KOPT-K1 (cell line): ENCODE data around the gene LINC00305.

Experiments
- H3K27ac ChIP-seq: fragments of 200-600 bp; sonication (generic); 2 replicates; pipeline ENCODE4 v1.5.1; 2016; ENCODE audit warnings: antibody characterized with exemption, mild to moderate bottlenecking, low read depth, low read length; ENCODE audit not compliant: poor library complexity, severe bottlenecking
- H3K36me3 ChIP-seq: fragments of 200-600 bp; sonication (generic); 2 replicates; pipeline ENCODE4 v1.5.1; 2017; ENCODE audit warnings: antibody characterized with exemption, mild to moderate bottlenecking, low read length, moderate library complexity; ENCODE audit not compliant: insufficient read depth
- H3K9me3 ChIP-seq: fragments of 200-600 bp; sonication (generic); 2 replicates; pipeline ENCODE4 v1.5.1; 2017; ENCODE audit warnings: antibody characterized with exemption, low read length, mild to moderate bottlenecking; ENCODE audit not compliant: insufficient read depth, poor library complexity, severe bottlenecking

Gene LINC00305

GRCh38 chr18:64148988-64149387, at the start of gene LINC00305:
TSS of gene LINC00305 (minus strand) at chr18:64149088.
- Histone ChIP-seq H3K9me3 (no peaks in the 10 kb centered on the region), H3K27ac (no peak within 1 kb of the TSS), H3K36me3 (no peaks in the 10 kb centered on the region)

- Histone ChIP-seq H3K27ac (no peak overlapping the region), H3K36me3 (no peaks in the 10 kb centered on the region), H3K9me3 (no peaks in the 10 kb centered on the region)
These were observed 42.2 kb upstream of the LINC00305 start for GRCh38 chr18:64191069-64191468.

GRCh38 chr18:64185987-64186386, 37.1 kb upstream of the LINC00305 start:
- H3K9me3 ChIP-seq: no peaks in the 10 kb centered on the region
- H3K36me3 ChIP-seq: no peaks in the 10 kb centered on the region
- H3K27ac ChIP-seq: no peak overlapping the region

GRCh38 chr18:64183665-64184064, 34.8 kb upstream of the LINC00305 start:
- no peaks in the 10 kb centered on the region for H3K9me3 ChIP-seq
- H3K36me3 ChIP-seq: no peaks in the 10 kb centered on the region
- H3K27ac ChIP-seq: no peak overlapping the region

GRCh38 chr18:64180617-64181016, 31.7 kb upstream of the LINC00305 start:
- no peaks in the 10 kb centered on the region for H3K9me3 ChIP-seq

GRCh38 chr18:64180171-64180570, 31.3 kb upstream of the LINC00305 start:
- H3K36me3 ChIP-seq: no peaks in the 10 kb centered on the region
- H3K9me3 ChIP-seq: no peaks in the 10 kb centered on the region
- no peak overlapping the region for H3K27ac ChIP-seq

More at GRCh38 chr18:64180617-64181016, 31.7 kb upstream of the LINC00305 start:
- H3K27ac ChIP-seq: no peak overlapping the region
- no peaks in the 10 kb centered on the region for H3K36me3 ChIP-seq

GRCh38 chr18:64179556-64180080, 30.7 kb upstream of the LINC00305 start:
- H3K36me3 ChIP-seq: no peaks in the 10 kb centered on the region
- H3K9me3 ChIP-seq: no peaks in the 10 kb centered on the region
- H3K27ac ChIP-seq: no peak overlapping the region

- Histone ChIP-seq H3K36me3 (no peaks in the 10 kb centered on the region), H3K9me3 (no peaks in the 10 kb centered on the region), H3K27ac (no peak overlapping the region)
These were observed 30.0 kb upstream of the LINC00305 start for GRCh38 chr18:64178860-64179259.

GRCh38 chr18:64175432-64175831, 26.5 kb upstream of the LINC00305 start:
- no peaks in the 10 kb centered on the region for H3K36me3 ChIP-seq
- H3K9me3 ChIP-seq: no peaks in the 10 kb centered on the region
- no peak overlapping the region for H3K27ac ChIP-seq

GRCh38 chr18:64171576-64171975, 22.7 kb upstream of the LINC00305 start:
- Histone ChIP-seq H3K36me3 (no peaks in the 10 kb centered on the region), H3K27ac (no peak overlapping the region), H3K9me3 (no peaks in the 10 kb centered on the region)

GRCh38 chr18:64167408-64167925, 18.6 kb upstream of the LINC00305 start:
- Histone ChIP-seq H3K9me3 (no peaks in the 10 kb centered on the region), H3K36me3 (no peaks in the 10 kb centered on the region), H3K27ac (no peak overlapping the region)

GRCh38 chr18:64165906-64166305, 17.0 kb upstream of the LINC00305 start:
- no peaks in the 10 kb centered on the region for H3K36me3 ChIP-seq
- H3K27ac ChIP-seq: no peak overlapping the region
- no peaks in the 10 kb centered on the region for H3K9me3 ChIP-seq

GRCh38 chr18:64164883-64165282, 16.0 kb upstream of the LINC00305 start:
- Histone ChIP-seq H3K36me3 (no peaks in the 10 kb centered on the region), H3K9me3 (no peaks in the 10 kb centered on the region), H3K27ac (no peak overlapping the region)

- Histone ChIP-seq H3K27ac (no peak overlapping the region), H3K36me3 (no peaks in the 10 kb centered on the region), H3K9me3 (no peaks in the 10 kb centered on the region)
These were observed 1.1 kb upstream of the LINC00305 start for GRCh38 chr18:64149916-64150438.

- no peak overlapping the region for H3K27ac ChIP-seq
- no peaks in the 10 kb centered on the region for H3K36me3 ChIP-seq
- H3K9me3 ChIP-seq: no peaks in the 10 kb centered on the region
These were observed 6.0 kb downstream of the LINC00305 start for GRCh38 chr18:64142904-64143303.

GRCh38 chr18:64137914-64138313, 11.0 kb downstream of the LINC00305 start:
- Histone ChIP-seq H3K27ac (no peak overlapping the region), H3K9me3 (no peaks in the 10 kb centered on the region), H3K36me3 (no peaks in the 10 kb centered on the region)
